ENCODE measurements around the gene NSG1.

Gene NSG1

DNA sequence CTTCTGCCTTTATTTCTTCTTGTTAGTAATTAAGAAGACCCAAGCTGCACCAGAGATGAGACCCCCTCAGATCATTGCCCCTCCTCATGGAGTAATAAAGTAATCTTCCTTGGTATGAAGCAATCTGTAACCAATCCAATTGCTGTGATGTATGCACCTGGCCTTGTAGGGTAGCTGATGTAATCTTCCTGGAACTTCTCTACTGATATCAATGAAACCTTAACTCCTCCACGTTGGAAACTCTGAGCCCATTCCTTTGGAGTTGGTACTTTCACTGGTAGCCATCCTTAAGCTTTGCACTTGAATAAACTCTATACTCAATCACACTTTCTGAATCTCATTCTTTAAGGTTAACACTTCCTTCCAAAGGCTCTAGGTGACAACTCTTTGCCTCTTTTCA, 31.6 kb upstream of the NSG1 start:
- DNase-seq, result no peak
- Histone ChIP-seq H3K27me3 (ENCODE audit: insufficient read depth, low read depth, severe bottlenecking) (no peaks in the 10 kb centered on the region), H3K9me3 (ENCODE audit: severe bottlenecking) (no peaks in the 10 kb centered on the region), H3K36me3 (no peaks in the 10 kb centered on the region), H3K27ac (no peak overlapping the region), H3K4me3 (ENCODE audit: low read depth, low read length) (no peak overlapping the region)
- TF ChIP-seq, protein P1, sequence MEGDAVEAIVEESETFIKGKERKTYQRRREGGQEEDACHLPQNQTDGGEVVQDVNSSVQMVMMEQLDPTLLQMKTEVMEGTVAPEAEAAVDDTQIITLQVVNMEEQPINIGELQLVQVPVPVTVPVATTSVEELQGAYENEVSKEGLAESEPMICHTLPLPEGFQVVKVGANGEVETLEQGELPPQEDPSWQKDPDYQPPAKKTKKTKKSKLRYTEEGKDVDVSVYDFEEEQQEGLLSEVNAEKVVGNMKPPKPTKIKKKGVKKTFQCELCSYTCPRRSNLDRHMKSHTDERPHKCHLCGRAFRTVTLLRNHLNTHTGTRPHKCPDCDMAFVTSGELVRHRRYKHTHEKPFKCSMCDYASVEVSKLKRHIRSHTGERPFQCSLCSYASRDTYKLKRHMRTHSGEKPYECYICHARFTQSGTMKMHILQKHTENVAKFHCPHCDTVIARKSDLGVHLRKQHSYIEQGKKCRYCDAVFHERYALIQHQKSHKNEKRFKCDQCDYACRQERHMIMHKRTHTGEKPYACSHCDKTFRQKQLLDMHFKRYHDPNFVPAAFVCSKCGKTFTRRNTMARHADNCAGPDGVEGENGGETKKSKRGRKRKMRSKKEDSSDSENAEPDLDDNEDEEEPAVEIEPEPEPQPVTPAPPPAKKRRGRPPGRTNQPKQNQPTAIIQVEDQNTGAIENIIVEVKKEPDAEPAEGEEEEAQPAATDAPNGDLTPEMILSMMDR (IDR thresholded peaks at IDR 0.05; ENCODE audit: low read depth, low read length), result no peak

DNA sequence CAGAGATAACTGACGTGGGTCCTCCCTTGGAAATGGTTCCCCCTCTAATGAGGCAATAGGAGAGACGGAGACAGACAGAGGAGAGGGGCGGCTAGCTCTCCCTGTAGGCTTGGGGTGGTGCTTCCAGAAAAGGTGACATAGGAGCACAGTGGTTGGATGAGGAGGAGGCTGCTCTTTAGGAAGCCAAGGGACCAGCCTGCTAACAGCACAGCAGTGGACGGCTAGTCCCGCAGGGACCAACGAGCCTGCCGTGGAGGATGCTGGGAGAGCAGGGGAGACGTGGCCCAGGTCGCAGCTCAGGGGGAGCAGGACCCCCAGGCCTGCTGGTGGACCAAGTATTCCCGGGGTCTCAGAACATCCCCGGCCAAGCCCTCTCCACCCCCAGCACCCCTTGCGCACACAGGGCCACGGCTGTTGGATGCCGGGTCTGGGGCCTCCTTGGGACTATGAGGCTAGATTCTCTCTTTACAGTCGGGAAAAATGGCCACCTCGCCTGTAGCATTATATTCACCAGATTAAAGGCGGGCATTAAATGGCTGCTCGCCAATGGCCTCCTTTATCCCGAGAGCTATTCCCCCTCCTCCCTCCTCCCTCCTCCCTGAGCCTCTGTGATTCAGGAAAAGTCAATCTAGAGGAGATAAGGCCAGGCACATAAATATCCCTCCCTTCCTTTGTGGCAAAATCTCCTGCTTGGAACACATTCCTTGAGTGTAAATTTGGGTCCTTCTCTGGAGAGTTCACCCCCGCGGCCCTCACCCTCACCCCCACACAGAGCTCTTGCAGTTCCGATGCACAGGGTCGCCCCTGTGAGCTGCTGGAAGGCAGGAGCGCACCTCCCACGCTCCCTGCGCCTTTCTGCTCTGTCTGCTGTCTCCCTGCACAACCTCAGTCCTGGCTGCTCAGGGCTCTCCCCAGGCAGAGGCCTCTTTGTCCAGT, 30.5 kb upstream of the NSG1 start:
- H3K27me3 ChIP-seq (ENCODE audit: insufficient read depth, low read depth, severe bottlenecking), result no peaks in the 10 kb centered on the region
- no peaks in the 10 kb centered on the region for H3K9me3 ChIP-seq (ENCODE audit: severe bottlenecking)
- no peak for DNase-seq
- no peaks in the 10 kb centered on the region for H3K36me3 ChIP-seq
- TF ChIP-seq, protein P1 (IDR thresholded peaks at IDR 0.05; ENCODE audit: low read depth, low read length), result no peak
- H3K27ac ChIP-seq, result no peak overlapping the region
- no peak overlapping the region for H3K4me3 ChIP-seq (ENCODE audit: low read depth, low read length)

DNA sequence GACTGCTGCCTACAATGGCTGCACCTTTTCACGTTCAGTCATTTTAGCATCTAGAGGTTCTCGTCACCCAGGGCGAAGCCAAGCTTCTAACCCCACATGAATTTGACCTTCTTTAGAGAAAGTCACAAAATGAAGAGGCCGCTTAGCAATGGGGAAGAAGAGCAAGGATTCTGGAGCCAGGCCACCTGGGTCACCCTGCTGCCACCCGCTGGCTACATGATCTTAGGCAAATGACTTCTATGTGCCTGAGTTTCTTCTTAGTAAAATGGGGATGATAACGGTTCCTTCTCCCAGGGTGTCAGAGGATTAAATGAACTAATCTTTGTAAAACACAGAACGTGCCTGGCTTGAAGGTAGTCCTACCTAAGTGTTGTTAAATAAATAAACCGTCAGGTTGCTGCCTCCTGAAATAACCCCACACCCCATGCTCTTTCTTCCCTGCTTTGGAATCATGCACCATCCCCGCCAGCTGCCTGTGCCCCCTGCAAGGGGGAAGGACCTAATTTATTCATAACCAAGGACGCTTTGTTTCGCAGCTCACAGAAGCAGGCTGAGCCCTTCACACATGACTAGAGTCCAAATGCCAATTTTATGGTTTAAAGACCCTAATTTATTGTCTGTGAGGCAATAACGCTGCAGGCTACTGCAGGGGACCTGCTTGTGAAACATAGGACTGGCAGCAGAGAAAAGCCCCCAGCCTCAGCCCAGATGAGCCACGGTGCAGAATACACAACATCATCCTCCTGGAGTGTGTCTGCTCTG, 28.6 kb upstream of the NSG1 start:
- H3K27ac ChIP-seq, result no peak overlapping the region
- DNase-seq, result no peak
- TF ChIP-seq, protein P1 (IDR thresholded peaks at IDR 0.05; ENCODE audit: low read depth, low read length), result no peak; the same call in 1 of the 2 replicates

DNA sequence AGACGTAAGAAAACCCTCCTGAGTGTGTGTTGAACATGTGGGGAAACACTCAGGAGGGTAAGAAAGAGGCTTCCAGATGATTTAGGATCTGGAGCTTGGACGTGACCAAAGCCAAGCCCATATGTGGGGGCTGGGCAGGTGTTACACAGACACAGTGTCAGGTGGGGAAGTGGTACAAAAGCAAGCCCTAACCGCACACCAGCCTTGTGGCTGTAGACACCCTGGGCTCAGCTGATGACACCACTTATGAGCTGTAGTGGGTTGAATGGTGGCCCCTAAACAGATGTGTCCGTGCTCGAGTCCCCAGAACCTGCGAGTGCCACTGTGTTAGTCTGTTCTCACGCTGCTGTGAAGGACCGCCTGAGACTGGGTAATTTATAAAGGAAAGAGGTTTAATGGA, 25.0 kb upstream of the NSG1 start:
- Histone ChIP-seq H3K27ac (no peak overlapping the region), H3K9me3 (ENCODE audit: severe bottlenecking) (no peaks in the 10 kb centered on the region), H3K36me3 (no peaks in the 10 kb centered on the region), H3K4me3 (ENCODE audit: low read depth, low read length) (no peak overlapping the region), H3K27me3 (ENCODE audit: insufficient read depth, low read depth, severe bottlenecking) (no peaks in the 10 kb centered on the region)
- no peak for DNase-seq
- TF ChIP-seq, protein P1 (IDR thresholded peaks at IDR 0.05; ENCODE audit: low read depth, low read length), result no peak

More for the DNA sequence above, 28.6 kb upstream of the NSG1 start:
- no peaks in the 10 kb centered on the region for H3K27me3 ChIP-seq (ENCODE audit: insufficient read depth, low read depth, severe bottlenecking)
- H3K4me3 ChIP-seq (ENCODE audit: low read depth, low read length), result no peak overlapping the region
- no peaks in the 10 kb centered on the region for H3K9me3 ChIP-seq (ENCODE audit: severe bottlenecking)
- no peaks in the 10 kb centered on the region for H3K36me3 ChIP-seq

DNA sequence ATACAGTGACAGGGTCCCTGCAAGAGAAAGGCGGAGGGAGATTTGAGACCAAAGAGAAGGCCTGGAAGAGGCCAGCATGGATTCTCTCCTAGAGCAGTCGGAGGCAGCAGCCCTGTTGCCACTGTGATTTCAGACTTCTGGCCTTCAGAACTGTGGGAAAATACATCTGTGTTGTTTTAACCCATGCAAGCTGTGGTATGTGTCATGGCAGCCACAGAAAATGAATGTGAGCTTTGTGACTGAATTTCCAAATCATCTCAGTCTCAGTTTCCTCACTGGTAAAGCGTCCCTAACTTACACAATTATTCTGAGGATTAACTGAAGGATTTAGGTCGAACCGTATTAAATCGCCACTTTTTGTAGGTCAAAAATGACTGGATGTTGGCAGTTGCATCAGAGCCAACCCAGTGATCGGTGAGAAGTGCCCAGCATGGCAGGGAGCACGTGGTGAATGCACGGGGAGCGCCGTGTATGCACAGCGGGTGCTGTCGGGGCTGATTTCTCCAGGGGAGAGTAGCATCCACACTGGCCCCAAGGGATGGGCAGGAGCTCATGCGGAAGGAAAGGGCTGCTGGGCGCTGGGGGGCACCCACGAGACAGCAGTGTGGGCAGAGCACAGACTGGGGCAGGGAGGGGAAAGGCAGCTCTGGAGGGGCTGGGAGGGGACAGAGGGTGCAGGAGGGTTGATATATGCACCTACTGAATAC, 23.8 kb upstream of the NSG1 start:
- H3K9me3 ChIP-seq (ENCODE audit: severe bottlenecking), result no peaks in the 10 kb centered on the region
- no peaks in the 10 kb centered on the region for H3K27me3 ChIP-seq (ENCODE audit: insufficient read depth, low read depth, severe bottlenecking)
- TF ChIP-seq, protein P1 (IDR thresholded peaks at IDR 0.05; ENCODE audit: low read depth, low read length), result no peak
- no peak overlapping the region for H3K27ac ChIP-seq
- DNase-seq, result no peak
- no peaks in the 10 kb centered on the region for H3K36me3 ChIP-seq
- H3K4me3 ChIP-seq (ENCODE audit: low read depth, low read length), result no peak overlapping the region

All from WERI-Rb-1 (cell line).